Muscle of arm (tissue), 12 donors: ENCODE measurements around the gene FAF1. TPM values are rescaled to one million over a fixed set of nuclear protein-coding genes. Genes with fewer than 3 reads are reported as not detected.

ENCODE experiments used
- DNase-seq: peaks from one replicate; pipeline ENCODE4 v3.0.0-alpha.2; 2013
- polyA plus RNA-seq, 12 donors: library from polyadenylated mRNA; unstranded; fragments of 120-200 nt; gene quantifications; one replicate each; pipeline ENCODE4 v1.2.1, GENCODE V29; 2013; ENCODE audit not compliant: insufficient read length in 12 of 12

Gene FAF1
- polyA plus RNA-seq, 12 donors: 33.3 to 55.8 (median 49.1) TPM; not detected in 1

- no peak for DNase-seq
These were observed 457.9 kb downstream of the FAF1 start for GRCh38 chr1:50502147-50502546.

DNA sequence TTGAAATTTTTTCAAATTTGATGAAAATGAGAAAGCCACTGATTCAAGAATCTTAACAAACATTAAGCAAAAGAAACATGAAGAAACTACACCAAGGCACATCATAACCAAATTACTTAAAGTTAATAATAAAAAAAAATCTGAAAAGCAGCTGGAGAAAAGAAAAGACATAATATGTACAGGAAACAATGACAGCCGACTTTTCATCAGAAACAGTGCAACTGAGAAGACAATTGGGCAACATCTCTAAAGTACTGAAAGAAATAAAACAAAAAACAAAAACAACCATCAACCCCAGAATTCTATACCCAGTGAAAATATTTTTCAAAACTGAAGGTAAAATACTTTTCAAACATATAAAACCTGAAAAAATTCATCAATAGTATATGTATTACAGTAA, 463.1 kb downstream of the FAF1 start:
- DNase-seq: no peak

GRCh38 chr1:50493710-50494109, 466.4 kb downstream of the FAF1 start:
- no peak for DNase-seq

DNA sequence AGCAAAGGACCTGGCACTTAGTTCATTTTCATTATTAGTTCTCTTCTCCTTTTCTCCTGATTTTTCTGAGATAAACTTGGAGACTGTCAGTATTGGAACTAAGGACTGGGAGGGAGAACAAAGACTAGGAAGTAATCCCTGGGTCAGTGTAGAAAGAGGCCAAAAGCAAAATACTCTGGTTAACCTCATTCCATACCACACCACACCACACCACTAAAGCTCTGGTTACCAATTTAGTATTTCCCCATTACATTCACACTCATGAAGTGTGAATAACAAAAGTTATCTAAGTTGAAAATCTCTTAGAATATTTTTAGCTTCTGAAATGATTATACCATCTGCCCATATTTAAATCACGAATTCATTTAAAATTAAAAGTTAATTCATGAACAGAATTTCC, 467.9 kb downstream of the FAF1 start:
- no peak for DNase-seq

DNA sequence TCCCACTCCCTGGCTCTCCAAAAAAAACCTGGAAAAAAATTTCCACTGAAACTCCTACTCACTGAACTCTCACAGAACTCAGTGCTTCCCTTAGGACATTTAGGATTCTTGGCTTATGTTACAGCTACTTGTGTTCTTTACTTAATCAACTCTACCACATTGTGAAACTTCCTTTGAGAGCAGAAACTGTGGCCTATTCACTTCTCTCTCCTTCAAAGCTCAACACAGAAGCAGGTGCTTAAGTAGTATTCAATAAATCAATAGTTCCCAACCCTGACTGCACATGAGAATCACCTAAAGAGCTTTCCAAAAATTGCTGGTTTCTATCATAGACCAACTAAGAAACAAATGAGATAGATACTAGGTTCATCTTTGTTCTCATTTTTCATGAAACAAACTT, 468.9 kb downstream of the FAF1 start:
- no peak for DNase-seq

DNA sequence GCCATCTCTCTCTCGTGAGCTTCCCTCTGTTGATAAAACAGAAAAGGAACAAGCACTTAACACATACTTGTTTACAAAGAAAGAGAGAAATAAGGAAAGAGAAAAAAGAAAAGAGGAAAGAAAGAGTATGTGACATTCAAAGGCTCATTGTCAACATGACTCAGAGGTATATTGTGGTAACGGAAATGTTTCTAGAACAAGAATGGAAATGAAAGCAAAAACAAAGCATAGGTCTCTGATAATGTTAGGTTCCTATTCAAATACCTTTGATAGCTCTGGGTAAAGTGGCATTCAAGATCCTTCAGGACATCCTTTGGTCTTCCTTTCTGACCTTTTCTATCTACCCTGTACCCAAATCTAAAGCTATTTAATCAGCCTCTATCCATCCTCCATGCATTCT, 469.4 kb downstream of the FAF1 start:
- no peak for DNase-seq

DNA sequence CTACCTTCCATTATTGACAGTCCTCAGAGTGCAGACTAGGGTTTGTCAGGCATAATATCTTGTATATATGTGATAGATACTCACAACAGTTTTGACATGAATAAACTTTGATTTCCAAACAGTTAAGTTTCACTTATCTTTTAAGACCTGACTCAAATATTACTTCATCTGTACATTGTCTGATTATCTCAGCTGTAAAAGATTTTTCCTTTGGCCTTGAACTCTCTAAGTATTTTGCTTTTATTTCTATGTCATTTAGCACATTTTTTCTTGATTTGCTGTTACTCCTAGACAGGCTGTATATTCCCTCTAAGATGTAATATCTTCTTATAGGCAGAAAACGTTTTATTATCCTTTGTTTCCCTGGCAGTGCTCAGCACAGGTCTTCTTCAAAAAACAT, 471.2 kb downstream of the FAF1 start:
- DNase-seq: no peak

- no peak for DNase-seq
These were observed 471.7 kb downstream of the FAF1 start for GRCh38 chr1:50488356-50488755.

GRCh38 chr1:50487725-50488124, 472.3 kb downstream of the FAF1 start:
- DNase-seq: no peak

DNA sequence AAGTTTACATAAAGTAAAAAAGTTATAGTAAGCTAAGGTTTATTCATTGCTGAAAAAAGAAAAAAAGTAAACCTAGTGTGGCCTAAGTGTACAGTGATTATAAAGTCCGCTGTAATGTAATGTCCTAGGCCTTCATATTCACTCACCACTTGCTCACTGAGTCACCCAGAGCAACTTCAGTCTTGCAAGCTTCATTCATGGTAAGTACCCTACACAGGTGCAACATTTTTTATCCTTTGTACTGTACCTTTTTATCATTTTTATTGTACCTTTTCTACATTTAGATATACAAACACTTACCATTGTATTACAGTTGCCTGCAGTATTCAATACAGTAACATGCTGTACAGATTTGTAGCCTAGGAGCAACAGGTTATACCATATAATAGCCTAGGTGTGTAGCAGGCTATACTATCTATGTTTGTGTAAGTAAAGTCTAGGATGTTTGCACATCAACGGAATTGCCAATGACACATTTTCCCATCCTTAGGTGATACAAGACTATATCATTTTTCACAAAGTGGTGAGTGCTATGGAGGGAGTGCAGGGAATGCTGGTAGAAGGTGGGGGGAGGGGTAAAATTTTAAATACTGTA, 478.8 kb downstream of the FAF1 start:
- DNase-seq: no peak

DNA sequence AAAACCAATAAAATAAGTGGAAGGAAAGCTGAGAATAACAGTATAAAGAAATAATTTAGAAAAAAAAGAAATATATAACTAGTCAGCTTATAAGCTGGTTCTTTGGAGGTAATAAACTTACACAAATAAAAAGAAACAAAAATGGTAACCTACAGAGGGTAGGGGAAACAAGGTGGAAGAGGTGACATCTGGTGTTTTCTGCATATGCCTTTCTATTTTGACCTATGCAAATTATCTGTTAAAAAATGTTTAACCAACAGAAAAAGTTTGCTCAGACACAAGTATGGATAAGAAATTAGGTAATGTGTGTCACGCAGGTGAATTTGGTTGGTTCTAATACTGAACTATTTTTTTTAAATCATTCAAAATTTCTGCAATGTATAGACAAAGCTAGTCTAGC, 483.3 kb downstream of the FAF1 start:
- DNase-seq: no peak

- DNase-seq: no peak
These were observed 484.9 kb downstream of the FAF1 start for GRCh38 chr1:50474859-50475809.

- DNase-seq: no peak
These were observed 486.6 kb downstream of the FAF1 start for GRCh38 chr1:50473513-50473912.

DNA sequence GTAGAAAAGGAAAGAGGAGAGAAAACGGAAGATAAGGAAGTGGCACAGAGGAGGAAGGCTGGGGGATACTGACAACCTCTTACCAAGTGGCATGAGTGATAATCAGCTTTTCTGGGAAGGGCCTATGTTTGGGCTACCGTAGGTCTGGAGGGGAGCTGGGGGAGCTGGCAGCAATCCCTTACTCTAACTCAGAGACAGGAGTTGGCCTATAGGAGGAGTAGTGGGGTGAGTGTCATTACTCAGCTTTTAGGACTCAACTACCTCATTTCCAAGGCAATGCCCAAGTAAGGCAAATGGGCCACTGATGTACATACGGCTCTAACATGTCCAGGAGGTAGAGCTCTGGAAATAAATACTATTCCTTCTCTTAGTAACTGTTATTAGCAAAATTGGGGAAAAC, 488.1 kb downstream of the FAF1 start:
- no peak for DNase-seq

- no peak for DNase-seq
These were observed 497.1 kb downstream of the FAF1 start for GRCh38 chr1:50462964-50463363.

DNA sequence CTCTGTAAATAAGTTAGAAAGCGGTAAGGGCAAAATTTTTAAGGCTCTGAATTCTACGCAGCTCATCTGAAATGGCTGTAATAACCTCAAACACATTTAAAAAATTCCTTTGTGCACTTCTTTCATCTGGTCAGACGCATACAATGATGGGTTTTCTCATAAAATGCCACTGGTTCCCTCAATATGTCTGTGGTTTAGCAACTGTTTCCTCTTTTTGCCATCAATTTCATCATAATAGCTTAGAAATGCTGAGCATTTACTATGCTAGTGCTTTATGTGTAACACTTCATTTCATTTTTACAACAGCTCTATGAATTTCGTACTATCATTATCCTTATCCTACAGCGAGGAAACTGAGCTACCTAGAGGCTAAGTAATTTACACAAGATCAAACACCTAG, 501.6 kb downstream of the FAF1 start:
- DNase-seq: no peak

- DNase-seq: no peak
These were observed 505.2 kb downstream of the FAF1 start for GRCh38 chr1:50454911-50455310.

DNA sequence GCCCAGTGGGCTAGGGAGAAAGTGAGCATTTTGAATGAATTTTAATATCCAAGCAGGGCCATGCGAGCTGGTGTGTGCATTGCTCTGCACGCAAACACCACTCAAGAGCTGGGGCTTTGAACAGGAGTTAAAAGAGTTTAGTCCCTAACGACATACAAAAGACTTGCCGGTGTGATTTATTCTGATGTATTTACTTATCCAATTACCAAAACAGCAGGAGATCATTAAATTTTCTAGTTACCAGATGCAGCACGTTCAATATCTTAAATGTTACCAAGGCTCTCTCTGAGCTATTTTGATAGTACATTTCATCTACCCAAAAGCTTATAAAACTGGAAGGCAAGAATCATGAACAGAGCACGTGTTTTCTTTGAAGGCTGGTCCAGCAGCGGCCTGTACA, 506.8 kb downstream of the FAF1 start:
- no peak for DNase-seq

DNA sequence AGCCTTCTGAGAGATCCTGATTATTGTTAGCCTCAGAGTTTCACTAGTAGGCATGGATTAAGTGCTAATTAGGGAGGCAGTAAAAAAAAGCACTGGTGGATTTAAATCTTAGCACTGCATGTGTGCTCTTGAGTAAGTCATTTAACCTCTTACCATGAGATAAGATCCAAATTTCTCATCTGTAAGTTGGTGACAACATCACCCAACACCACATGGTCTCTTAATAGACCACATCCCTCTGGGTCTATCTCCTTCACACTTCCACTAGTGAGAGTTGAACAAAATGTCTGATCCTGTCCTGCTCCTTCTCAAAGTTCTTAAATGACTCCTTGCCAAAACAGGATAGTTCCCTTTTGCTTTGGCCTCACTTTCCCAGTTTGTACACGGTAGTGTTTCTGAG, 507.4 kb downstream of the FAF1 start:
- no peak for DNase-seq

DNA sequence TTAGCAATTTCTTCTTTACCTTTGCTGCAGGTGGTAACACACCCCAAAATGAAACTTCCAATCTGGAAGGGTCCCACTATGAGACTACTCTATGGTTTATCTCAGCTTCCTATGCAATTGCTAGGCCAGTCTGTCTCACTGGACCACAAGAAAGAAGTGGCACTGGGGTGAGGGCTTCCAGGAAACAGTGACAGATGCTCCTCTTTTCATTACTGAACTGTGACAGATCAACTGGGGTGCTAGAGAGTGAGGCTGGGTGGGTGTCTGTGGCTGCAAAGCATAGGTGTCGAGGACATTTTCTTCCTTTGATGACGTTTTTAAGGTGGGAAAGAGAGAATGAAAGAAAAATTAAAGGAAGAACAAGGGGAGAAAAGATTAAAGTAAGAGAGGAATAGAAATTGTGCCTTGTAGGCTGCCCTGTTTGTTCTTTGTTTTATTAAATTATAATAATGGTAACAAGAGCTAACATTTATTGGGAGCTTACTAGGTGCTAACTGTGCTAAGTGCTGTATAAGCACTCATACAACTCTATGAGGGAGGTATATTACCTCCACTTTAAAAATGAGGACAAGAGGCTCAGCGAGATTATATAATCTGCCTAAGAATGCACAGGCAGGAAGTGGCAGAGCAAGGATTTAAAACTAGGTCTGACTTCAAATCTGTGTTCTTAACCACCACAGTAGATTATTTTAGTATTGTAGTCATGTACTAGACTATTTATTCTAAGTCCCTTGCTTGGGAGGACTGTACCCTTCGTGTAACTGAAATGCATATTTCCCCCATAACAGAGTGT, 509.0 kb downstream of the FAF1 start:
- no peak for DNase-seq

GRCh38 chr1:50447961-50448360, 512.1 kb downstream of the FAF1 start:
- DNase-seq: no peak

DNA sequence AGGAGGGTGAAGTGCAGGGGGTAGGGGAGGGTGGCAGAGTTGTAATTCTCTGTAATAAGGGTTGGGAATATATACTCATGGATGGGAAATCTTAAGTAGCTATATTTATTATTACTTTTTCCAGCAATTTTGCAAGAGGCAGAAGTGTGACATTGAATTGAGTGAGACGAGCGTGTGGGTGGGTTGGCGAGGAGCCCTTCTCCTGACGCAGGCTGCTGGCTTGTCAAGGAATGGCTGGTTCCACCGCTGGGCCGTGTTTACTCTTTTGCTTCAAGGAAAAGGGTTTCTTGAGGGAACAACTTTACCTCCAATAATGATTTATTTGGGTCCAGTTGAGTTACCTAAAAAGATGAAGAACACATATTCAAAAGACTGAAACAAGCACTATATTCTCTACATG, 518.9 kb downstream of the FAF1 start:
- no peak for DNase-seq

DNA sequence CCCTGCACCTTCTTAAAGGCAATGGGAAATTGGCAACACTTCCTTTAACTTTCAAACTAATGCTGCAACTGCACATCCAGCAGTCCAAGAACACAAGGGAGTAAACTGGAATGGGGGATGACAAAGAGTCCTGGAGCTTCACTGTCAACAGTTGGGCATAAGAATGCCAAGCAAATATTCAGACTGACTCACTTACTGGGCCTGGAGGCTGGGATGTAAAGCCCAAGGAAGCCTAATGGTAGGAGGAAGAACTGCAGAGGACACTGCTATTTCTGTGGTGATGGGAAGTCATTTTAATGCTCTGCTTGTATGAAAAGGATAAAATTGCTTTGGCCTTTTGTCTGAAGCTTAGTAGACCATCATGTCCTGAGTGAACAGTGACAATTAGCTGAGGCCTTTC, 521.1 kb downstream of the FAF1 start:
- DNase-seq: no peak
